K562 (cell line): ENCODE measurements around the gene APOC4. TPM values are rescaled to one million over a fixed set of nuclear protein-coding genes. Genes with fewer than 3 reads are reported as not detected.
"Not testable (repeated sequence)": the region's sequence is repeated elsewhere in the genome, so short reads cannot be mapped to it uniquely, and the experiment has no call there.

Experiments
- EGR1 ChIP-seq: fragments of 450-650 bp; conservative IDR thresholded peaks from 2 replicates; pipeline ENCODE4 v1.6.1; 2017; ENCODE audit warnings: mild to moderate bottlenecking
- GATAD2A ChIP-seq: fragments of 450-650 bp; IDR thresholded peaks from 2 replicates; pipeline ENCODE4 v1.6.1; 2017
- HLTF ChIP-seq: fragments of 450-650 bp; IDR thresholded peaks from 2 replicates; pipeline ENCODE4 v1.6.1; 2016
- HNRNPLL ChIP-seq: fragments of 200-400 bp; formaldehyde crosslinking; IDR thresholded peaks from 2 replicates; pipeline ENCODE4 v1.6.1; 2017; ENCODE audit warnings: low read length, low read depth, mild to moderate bottlenecking; ENCODE audit not compliant: poor library complexity, severe bottlenecking
- IRF9 ChIP-seq: fragments of 450-650 bp; IDR thresholded peaks from 2 replicates; pipeline ENCODE4 v1.6.1; 2016; ENCODE audit warnings: missing biosample characterization, missing genetic modification characterization
- JUND ChIP-seq, 2 experiments: IDR thresholded peaks; 2 replicates in 1 of 2; 3 replicates in 1 of 2; pipeline ENCODE4 v1.6.1; 2011; ENCODE audit warnings: borderline replicate concordance in 2 of 2, low read depth in 2 of 2, low read length in 2 of 2, improper control_type of control experiment in 1 of 2, missing biosample characterization in 1 of 2, missing genetic modification characterization in 1 of 2, missing genetic modification reagents in 1 of 2
- KHSRP ChIP-seq: fragments of 450-650 bp; IDR thresholded peaks from 2 replicates; pipeline ENCODE4 v1.6.1; 2017
- MAZ ChIP-seq, 2 experiments: fragments of 450-650 bp in 1 of 2; sonication (generic) in 1 of 2; formaldehyde crosslinking; IDR thresholded peaks in 1 of 2; conservative IDR thresholded peaks in 1 of 2; 2 replicates each; pipeline versions ENCODE4 v1.4.0 to v1.5.0; 2020; ENCODE audit warnings: mild to moderate bottlenecking in 1 of 2, missing genetic modification reagents in 1 of 2
- NCOA1 ChIP-seq: fragments of 450-650 bp; IDR thresholded peaks from 2 replicates; pipeline ENCODE4 v1.6.1; 2016; ENCODE audit warnings: low read depth
- NEUROD1 ChIP-seq: fragments of 150-350 bp; IDR thresholded peaks from 2 replicates; pipeline ENCODE4 v1.6.1; 2014; ENCODE audit warnings: borderline replicate concordance, low read length, low read depth; ENCODE audit not compliant: partially characterized antibody
- NRF1 ChIP-seq, 2 experiments: fragments of 450-650 bp; IDR thresholded peaks in 1 of 2; conservative IDR thresholded peaks in 1 of 2; 2 replicates each; pipeline ENCODE4 v1.6.1; 2014; ENCODE audit warnings: mild to moderate bottlenecking in 2 of 2
- PHF21A ChIP-seq: fragments of 450-650 bp; IDR thresholded peaks from 2 replicates; pipeline ENCODE4 v1.6.1; 2017; ENCODE audit warnings: low read depth, borderline replicate concordance
- POLR2B ChIP-seq: fragments of 450-650 bp; IDR thresholded peaks from 2 replicates; pipeline ENCODE4 v1.6.1; 2018; ENCODE audit warnings: low read depth; ENCODE audit not compliant: partially characterized antibody
- POLR2G ChIP-seq: fragments of 200-400 bp; formaldehyde crosslinking; IDR thresholded peaks from 2 replicates; pipeline ENCODE4 v1.6.1; 2017; ENCODE audit warnings: low read depth, mild to moderate bottlenecking, antibody characterized with exemption, low read length, moderate library complexity
- RBFOX2 ChIP-seq: fragments of 200-400 bp; formaldehyde crosslinking; IDR thresholded peaks from 2 replicates; pipeline ENCODE4 v1.6.1; 2017; ENCODE audit warnings: low read depth, mild to moderate bottlenecking, low read length, moderate library complexity
- ZFX ChIP-seq: sonication (generic); formaldehyde crosslinking; IDR thresholded peaks from 2 replicates; pipeline ENCODE4 v1.8.0; 2022; ENCODE audit warnings: mild to moderate bottlenecking, missing genetic modification reagents, moderate library complexity
- ZNF263 ChIP-seq: sonication (generic); formaldehyde crosslinking; IDR thresholded peaks from 2 replicates; pipeline ENCODE4 v1.8.0; 2022; ENCODE audit warnings: mild to moderate bottlenecking, missing genetic modification reagents, borderline replicate concordance
- ZSCAN29 ChIP-seq: fragments of 450-650 bp; IDR thresholded peaks from 2 replicates; pipeline ENCODE4 v1.6.1; 2017
- polyA plus RNA-seq, 8 experiments: library from polyadenylated mRNA; depleted of rRNA in 4 of 8; stranded (reverse) in 5 of 8; unstranded in 3 of 8; fragments of >200 nt; fragmentation: Nextera tagmentation in 2 of 8; fragmentation: Illumina TruSeq in 1 of 8; extraction: Ambion mirVana in 2 of 8; extraction: Trizol in 1 of 8; gene quantifications; 2 replicates each; pipeline versions ENCODE4 v1.2.1 to v1.2.3, GENCODE V29; 2011 to 2014; ENCODE audit warnings: inconsistent platforms in 1 of 8, missing spikeins in 1 of 8
- total RNA-seq, 7 experiments: library from RNA; depleted of rRNA in 6 of 7; stranded (reverse); fragments of >200 nt in 6 of 7; fragmentation: Illumina TruSeq in 2 of 7; extraction: Trizol in 2 of 7; gene quantifications; 2 replicates each; pipeline versions ENCODE4 v1.2.1 to v1.2.3, GENCODE V29; 2011 to 2021; ENCODE audit warnings: low replicate concordance in 1 of 7
- TF ChIP-seq, protein P1 (sequence below): fragments of 450-650 bp; IDR thresholded peaks from 2 replicates; pipeline ENCODE4 v1.6.1; 2016; ENCODE audit warnings: borderline replicate concordance
- TF ChIP-seq, protein P2 (sequence below), 2 experiments: fragments of 450-650 bp; IDR thresholded peaks; 2 replicates each; pipeline ENCODE4 v1.6.1; 2018; ENCODE audit warnings: mild to moderate bottlenecking in 2 of 2, low read depth in 1 of 2; ENCODE audit not compliant: partially characterized antibody in 2 of 2

APOC4 gene
- total and polyA plus RNA-seq, 9 of the 15 experiments (the other 6 are each of a cell fraction or from before 2014, with no cell fraction given): 0.46 TPM; not detected in 8

DNA sequence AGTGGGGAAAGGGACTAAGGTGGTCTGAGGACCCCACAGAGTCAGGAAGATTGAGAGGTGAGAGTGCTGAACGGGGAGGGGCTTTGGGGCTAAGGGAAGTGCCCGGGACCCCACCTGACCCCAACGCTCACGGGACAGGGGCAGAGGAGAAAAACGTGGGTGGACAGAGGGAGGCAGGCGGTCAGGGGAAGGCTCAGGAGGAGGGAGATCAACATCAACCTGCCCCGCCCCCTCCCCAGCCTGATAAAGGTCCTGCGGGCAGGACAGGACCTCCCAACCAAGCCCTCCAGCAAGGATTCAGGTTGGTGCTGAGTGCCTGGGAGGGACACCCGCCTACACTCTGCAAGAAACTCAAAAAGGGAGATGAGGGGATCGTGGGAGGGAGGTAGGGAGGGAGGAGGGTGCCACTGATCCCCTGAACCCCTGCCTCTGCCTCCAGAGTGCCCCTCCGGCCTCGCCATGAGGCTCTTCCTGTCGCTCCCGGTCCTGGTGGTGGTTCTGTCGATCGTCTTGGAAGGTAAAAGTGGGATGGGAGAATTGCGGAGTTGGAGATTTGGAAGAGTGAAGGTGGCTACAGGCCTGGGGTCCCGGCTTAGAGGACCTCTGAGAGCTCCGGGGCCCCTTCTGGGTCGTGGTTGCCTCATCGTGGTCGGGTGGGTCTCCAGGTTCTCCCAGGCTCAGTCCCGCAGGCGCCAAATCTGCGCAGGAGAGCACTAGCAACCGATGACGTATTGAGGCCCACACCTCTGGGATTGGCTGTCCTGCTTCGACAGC, 27.4 kb upstream of the APOC4 start, which contains the start of gene APOC1 (continued):
- TF ChIP-seq GATAD2A (peak; percentile 85), NRF1 (conservative IDR thresholded peaks at IDR 0.05 in 1 of 2, IDR thresholded peaks at IDR 0.05 in 1 of 2) (peak; percentile 86 to 88), ZSCAN29 (0 out of 2 replicates have a peak, but pooled peaks have one; percentile 26), HNRNPLL (peak; percentile 16), POLR2B (peak; percentile 81), IRF9 (tag) (peak; percentile 58), RBFOX2 (peak; percentile 80), ZNF263 (peak; percentile 93), MAZ (CRISPR knock-in tag; conservative IDR thresholded peaks at IDR 0.05 in 1 of 2, IDR thresholded peaks at IDR 0.05 in 1 of 2) (peak in 1 of 2 experiments; percentile 10; a peak in 1 of 4 replicates), EGR1 (peak; percentile 94), HLTF (0 out of 2 replicates have a peak, but pooled peaks have one; percentile 52), POLR2G (peak; percentile 73), KHSRP (peak; percentile 73), NCOA1 (peak; percentile 13; the same call in 1 of the 2 replicates), ZFX (CRISPR knock-in tag) (peak; percentile 54), NEUROD1 (peak; percentile 8), JUND (IDR thresholded peaks at IDR 0.05; ENCODE audit: borderline replicate concordance, low read depth, low read length) (peak; percentile 16; the same call in 1 of the 2 replicates), PHF21A (peak; percentile 5; the same call in 1 of the 2 replicates)
- TF ChIP-seq, protein P1, sequence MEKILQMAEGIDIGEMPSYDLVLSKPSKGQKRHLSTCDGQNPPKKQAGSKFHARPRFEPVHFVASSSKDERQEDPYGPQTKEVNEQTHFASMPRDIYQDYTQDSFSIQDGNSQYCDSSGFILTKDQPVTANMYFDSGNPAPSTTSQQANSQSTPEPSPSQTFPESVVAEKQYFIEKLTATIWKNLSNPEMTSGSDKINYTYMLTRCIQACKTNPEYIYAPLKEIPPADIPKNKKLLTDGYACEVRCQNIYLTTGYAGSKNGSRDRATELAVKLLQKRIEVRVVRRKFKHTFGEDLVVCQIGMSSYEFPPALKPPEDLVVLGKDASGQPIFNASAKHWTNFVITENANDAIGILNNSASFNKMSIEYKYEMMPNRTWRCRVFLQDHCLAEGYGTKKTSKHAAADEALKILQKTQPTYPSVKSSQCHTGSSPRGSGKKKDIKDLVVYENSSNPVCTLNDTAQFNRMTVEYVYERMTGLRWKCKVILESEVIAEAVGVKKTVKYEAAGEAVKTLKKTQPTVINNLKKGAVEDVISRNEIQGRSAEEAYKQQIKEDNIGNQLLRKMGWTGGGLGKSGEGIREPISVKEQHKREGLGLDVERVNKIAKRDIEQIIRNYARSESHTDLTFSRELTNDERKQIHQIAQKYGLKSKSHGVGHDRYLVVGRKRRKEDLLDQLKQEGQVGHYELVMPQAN: peak; percentile 70; the same call in 1 of the 2 replicates
- TF ChIP-seq, protein P2, sequence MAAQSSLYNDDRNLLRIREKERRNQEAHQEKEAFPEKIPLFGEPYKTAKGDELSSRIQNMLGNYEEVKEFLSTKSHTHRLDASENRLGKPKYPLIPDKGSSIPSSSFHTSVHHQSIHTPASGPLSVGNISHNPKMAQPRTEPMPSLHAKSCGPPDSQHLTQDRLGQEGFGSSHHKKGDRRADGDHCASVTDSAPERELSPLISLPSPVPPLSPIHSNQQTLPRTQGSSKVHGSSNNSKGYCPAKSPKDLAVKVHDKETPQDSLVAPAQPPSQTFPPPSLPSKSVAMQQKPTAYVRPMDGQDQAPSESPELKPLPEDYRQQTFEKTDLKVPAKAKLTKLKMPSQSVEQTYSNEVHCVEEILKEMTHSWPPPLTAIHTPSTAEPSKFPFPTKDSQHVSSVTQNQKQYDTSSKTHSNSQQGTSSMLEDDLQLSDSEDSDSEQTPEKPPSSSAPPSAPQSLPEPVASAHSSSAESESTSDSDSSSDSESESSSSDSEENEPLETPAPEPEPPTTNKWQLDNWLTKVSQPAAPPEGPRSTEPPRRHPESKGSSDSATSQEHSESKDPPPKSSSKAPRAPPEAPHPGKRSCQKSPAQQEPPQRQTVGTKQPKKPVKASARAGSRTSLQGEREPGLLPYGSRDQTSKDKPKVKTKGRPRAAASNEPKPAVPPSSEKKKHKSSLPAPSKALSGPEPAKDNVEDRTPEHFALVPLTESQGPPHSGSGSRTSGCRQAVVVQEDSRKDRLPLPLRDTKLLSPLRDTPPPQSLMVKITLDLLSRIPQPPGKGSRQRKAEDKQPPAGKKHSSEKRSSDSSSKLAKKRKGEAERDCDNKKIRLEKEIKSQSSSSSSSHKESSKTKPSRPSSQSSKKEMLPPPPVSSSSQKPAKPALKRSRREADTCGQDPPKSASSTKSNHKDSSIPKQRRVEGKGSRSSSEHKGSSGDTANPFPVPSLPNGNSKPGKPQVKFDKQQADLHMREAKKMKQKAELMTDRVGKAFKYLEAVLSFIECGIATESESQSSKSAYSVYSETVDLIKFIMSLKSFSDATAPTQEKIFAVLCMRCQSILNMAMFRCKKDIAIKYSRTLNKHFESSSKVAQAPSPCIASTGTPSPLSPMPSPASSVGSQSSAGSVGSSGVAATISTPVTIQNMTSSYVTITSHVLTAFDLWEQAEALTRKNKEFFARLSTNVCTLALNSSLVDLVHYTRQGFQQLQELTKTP (IDR thresholded peaks at IDR 0.05; ENCODE audit: low read depth in 1 of 2, partially characterized antibody in 2 of 2): peak in 1 of 2 experiments; percentile 23
- TF ChIP-seq JUND (tag; IDR thresholded peaks at IDR 0.05; ENCODE audit: borderline replicate concordance, low read depth, low read length): not testable (repeated sequence)
